HG03342 (cell line): Measurements from ENCODE around the gene ECM1.

ENCODE experiments used
- ATAC-seq: cut with Tn5 transposase; IDR thresholded peaks from one replicate; pipeline ENCODE4 v1.9.1; 2021; ENCODE audit warnings: mild to moderate bottlenecking, moderate library complexity; ENCODE audit not compliant: unreplicated experiment

The ECM1 gene

GRCh38 chr1:150543500-150544143 lies 35.7 kb downstream of the ECM1 start:
- ATAC-seq: no peak

GRCh38 chr1:150544204-150544603 lies 36.3 kb downstream of the ECM1 start:
- no peak for ATAC-seq

- ATAC-seq: no peak
Measured at GRCh38 chr1:150545486-150546032, 37.6 kb downstream of the ECM1 start.

- no peak for ATAC-seq
Measured at GRCh38 chr1:150546294-150546937, 38.5 kb downstream of the ECM1 start.

- no peak for ATAC-seq
Measured at GRCh38 chr1:150548324-150548631, 40.4 kb downstream of the ECM1 start.

- no peak for ATAC-seq
Measured at GRCh38 chr1:150548632-150549495, 41.0 kb downstream of the ECM1 start, which contains the start of gene ADAMTSL4. Gene ADAMTSL4, plus strand, starts transcription at chr1:150549408. Its CDS starts 2,881 bp downstream, at chr1:150552289.

GRCh38 chr1:150549496-150550221 lies 41.8 kb downstream of the ECM1 start:
- no peak for ATAC-seq

- ATAC-seq: no peak
Measured at GRCh38 chr1:150550222-150551050, 42.5 kb downstream of the ECM1 start.

GRCh38 chr1:150551051-150551783 lies 43.3 kb downstream of the ECM1 start:
- ATAC-seq: no peak

- no peak for ATAC-seq
Measured at GRCh38 chr1:150551784-150552127, 43.8 kb downstream of the ECM1 start.

GRCh38 chr1:150552128-150552910 lies 44.4 kb downstream of the ECM1 start:
- no peak for ATAC-seq

GRCh38 chr1:150552911-150553289 lies 45.0 kb downstream of the ECM1 start:
- no peak for ATAC-seq

GRCh38 chr1:150553392-150554085 lies 45.6 kb downstream of the ECM1 start:
- no peak for ATAC-seq

GRCh38 chr1:150554086-150554452 lies 46.2 kb downstream of the ECM1 start:
- no peak for ATAC-seq

GRCh38 chr1:150555198-150555970 lies 47.5 kb downstream of the ECM1 start:
- ATAC-seq: no peak

- no peak for ATAC-seq
Measured at GRCh38 chr1:150555971-150556865, 48.3 kb downstream of the ECM1 start.
